Measurements from ENCODE around the gene VWF.

DNA sequence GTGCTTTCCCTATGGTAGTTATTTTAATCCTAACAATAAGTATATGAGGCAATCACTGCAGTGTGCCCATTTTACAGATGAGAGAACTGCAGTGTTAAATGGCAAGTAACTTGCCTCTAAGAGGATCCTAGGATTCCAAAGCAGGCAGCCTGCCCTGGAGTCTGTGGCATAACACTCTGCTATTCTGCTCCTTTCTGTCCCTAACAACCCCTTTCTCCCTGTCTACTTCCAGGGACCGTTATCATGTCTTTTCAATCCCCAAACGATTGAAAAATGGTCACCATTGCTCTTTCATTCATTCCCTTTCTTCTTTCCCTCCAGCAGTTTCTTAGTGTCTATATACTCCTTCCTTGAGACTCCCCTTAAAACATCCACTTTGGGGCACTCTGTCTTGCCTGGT is 178.1 kb downstream of the VWF start:
- TF ChIP-seq, protein P1, sequence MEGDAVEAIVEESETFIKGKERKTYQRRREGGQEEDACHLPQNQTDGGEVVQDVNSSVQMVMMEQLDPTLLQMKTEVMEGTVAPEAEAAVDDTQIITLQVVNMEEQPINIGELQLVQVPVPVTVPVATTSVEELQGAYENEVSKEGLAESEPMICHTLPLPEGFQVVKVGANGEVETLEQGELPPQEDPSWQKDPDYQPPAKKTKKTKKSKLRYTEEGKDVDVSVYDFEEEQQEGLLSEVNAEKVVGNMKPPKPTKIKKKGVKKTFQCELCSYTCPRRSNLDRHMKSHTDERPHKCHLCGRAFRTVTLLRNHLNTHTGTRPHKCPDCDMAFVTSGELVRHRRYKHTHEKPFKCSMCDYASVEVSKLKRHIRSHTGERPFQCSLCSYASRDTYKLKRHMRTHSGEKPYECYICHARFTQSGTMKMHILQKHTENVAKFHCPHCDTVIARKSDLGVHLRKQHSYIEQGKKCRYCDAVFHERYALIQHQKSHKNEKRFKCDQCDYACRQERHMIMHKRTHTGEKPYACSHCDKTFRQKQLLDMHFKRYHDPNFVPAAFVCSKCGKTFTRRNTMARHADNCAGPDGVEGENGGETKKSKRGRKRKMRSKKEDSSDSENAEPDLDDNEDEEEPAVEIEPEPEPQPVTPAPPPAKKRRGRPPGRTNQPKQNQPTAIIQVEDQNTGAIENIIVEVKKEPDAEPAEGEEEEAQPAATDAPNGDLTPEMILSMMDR (IDR thresholded peaks at IDR 0.05; ENCODE audit: insufficient read depth, low read length): no peak
- TF ChIP-seq, protein P2, sequence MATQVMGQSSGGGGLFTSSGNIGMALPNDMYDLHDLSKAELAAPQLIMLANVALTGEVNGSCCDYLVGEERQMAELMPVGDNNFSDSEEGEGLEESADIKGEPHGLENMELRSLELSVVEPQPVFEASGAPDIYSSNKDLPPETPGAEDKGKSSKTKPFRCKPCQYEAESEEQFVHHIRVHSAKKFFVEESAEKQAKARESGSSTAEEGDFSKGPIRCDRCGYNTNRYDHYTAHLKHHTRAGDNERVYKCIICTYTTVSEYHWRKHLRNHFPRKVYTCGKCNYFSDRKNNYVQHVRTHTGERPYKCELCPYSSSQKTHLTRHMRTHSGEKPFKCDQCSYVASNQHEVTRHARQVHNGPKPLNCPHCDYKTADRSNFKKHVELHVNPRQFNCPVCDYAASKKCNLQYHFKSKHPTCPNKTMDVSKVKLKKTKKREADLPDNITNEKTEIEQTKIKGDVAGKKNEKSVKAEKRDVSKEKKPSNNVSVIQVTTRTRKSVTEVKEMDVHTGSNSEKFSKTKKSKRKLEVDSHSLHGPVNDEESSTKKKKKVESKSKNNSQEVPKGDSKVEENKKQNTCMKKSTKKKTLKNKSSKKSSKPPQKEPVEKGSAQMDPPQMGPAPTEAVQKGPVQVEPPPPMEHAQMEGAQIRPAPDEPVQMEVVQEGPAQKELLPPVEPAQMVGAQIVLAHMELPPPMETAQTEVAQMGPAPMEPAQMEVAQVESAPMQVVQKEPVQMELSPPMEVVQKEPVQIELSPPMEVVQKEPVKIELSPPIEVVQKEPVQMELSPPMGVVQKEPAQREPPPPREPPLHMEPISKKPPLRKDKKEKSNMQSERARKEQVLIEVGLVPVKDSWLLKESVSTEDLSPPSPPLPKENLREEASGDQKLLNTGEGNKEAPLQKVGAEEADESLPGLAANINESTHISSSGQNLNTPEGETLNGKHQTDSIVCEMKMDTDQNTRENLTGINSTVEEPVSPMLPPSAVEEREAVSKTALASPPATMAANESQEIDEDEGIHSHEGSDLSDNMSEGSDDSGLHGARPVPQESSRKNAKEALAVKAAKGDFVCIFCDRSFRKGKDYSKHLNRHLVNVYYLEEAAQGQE (IDR thresholded peaks at IDR 0.05; ENCODE audit: insufficient replicate concordance, low read depth): no peak
- TF ChIP-seq POLR2AphosphoS5 (IDR thresholded peaks at IDR 0.05; ENCODE audit: low read depth): no peak
